BE2C (cell line): ENCODE data around the gene POLR1C.

Experiments used
- DNase-seq: peaks from one replicate; pipeline ENCODE4 v3.0.0-alpha.2; 2020
- H3K27me3 ChIP-seq: fragments of 250-450 bp; sonication (Bioruptor Pico); 2 replicates; pipeline ENCODE4 v1.5.1; 2020; ENCODE audit warnings: mild to moderate bottlenecking
- H3K36me3 ChIP-seq: fragments of 250-450 bp; sonication (Bioruptor Pico); 2 replicates; pipeline ENCODE4 v1.5.1; 2020; ENCODE audit warnings: mild to moderate bottlenecking
- H3K4me1 ChIP-seq: fragments of 250-450 bp; sonication (Bioruptor Pico); 2 replicates; pipeline ENCODE4 v1.5.1; 2020
- H3K4me3 ChIP-seq: 2 replicates; pipeline ENCODE4 v1.5.1; 2011; ENCODE audit warnings: low read depth, low read length
- H3K9me3 ChIP-seq: fragments of 250-450 bp; sonication (Bioruptor Pico); 2 replicates; pipeline ENCODE4 v1.5.1; 2020
- TF ChIP-seq, protein P1 (sequence below): IDR thresholded peaks from 2 replicates; pipeline ENCODE4 v1.5.1; 2012; ENCODE audit warnings: mild to moderate bottlenecking, low read depth, low read length

The POLR1C gene

DNA sequence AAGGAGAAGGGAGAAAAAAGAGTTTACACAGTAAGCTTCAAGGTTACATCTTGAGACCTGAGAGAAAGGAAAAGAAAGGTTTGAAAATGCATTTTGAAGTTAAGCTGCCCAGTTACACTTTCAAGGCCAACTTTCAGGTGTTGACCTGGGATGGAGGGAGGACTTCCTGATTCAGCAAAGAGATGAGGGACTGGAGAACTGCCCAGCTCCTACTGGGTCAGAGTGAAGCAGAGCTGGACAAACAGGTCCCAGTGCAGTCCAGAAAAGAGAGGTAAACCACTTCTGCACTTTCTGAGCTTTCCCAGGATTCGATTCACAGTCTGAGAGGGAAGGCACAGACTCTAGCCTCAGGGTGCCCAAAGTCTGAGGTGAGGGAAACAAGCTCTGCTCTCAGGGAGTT is 45.5 kb upstream of the POLR1C start:
- TF ChIP-seq, protein P1, sequence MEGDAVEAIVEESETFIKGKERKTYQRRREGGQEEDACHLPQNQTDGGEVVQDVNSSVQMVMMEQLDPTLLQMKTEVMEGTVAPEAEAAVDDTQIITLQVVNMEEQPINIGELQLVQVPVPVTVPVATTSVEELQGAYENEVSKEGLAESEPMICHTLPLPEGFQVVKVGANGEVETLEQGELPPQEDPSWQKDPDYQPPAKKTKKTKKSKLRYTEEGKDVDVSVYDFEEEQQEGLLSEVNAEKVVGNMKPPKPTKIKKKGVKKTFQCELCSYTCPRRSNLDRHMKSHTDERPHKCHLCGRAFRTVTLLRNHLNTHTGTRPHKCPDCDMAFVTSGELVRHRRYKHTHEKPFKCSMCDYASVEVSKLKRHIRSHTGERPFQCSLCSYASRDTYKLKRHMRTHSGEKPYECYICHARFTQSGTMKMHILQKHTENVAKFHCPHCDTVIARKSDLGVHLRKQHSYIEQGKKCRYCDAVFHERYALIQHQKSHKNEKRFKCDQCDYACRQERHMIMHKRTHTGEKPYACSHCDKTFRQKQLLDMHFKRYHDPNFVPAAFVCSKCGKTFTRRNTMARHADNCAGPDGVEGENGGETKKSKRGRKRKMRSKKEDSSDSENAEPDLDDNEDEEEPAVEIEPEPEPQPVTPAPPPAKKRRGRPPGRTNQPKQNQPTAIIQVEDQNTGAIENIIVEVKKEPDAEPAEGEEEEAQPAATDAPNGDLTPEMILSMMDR: no peak
- Histone ChIP-seq H3K4me3 (no peak overlapping the region), H3K36me3 (no peaks in the 10 kb centered on the region), H3K9me3 (no peaks in the 10 kb centered on the region), H3K27me3 (no peaks in the 10 kb centered on the region), H3K4me1 (no peaks in the 10 kb centered on the region)
- DNase-seq: no peak

DNA sequence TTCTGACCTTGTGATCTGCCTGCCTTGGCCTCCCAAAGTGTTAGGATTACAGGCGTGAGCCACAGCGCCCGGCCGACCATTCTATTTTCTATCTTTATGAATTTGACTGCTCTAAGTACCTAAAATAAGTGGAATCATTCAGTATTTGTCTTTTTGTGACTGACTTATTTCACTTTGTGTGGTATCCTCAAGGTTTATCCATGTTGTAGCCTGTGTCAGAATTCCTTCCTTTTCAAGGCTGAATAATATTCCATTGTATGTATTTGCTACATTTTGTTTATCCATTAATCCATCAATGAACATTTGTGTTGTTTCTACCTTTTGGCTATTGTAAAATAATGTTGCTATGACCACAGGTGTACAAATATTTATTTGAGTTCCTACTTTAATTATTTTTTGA is 44.4 kb upstream of the POLR1C start:
- no peaks in the 10 kb centered on the region for H3K27me3 ChIP-seq
- no peaks in the 10 kb centered on the region for H3K9me3 ChIP-seq
- no peaks in the 10 kb centered on the region for H3K36me3 ChIP-seq
- no peak for DNase-seq
- H3K4me3 ChIP-seq: no peak overlapping the region
- TF ChIP-seq, protein P1: no peak
- H3K4me1 ChIP-seq: peaks cover 5% of the 10 kb centered on the region

DNA sequence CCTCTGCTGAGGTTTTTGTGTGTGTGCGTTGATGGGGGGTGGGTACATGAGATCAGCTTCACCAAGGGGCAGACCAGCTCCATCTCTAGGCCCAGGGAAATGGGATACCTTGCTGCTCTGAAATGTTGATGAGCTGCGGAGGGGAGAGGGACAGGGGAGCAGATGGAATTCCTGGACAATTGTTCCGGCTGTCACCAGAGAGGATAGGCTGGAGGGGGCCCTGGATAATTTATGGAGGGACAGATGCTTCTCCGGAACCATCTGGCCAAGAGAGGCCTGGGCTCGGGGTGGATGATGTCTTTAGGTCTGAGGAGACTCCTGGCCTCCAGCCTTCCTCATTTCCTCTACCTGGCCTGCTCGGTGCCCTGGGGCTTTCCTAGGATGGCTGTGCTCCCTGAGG is 41.4 kb upstream of the POLR1C start:
- TF ChIP-seq, protein P1: no peak
- DNase-seq: no peak
- no peaks in the 10 kb centered on the region for H3K9me3 ChIP-seq
- peaks cover 5% of the 10 kb centered on the region for H3K4me1 ChIP-seq
- no peak overlapping the region for H3K4me3 ChIP-seq
- H3K36me3 ChIP-seq: no peaks in the 10 kb centered on the region
- no peaks in the 10 kb centered on the region for H3K27me3 ChIP-seq

DNA sequence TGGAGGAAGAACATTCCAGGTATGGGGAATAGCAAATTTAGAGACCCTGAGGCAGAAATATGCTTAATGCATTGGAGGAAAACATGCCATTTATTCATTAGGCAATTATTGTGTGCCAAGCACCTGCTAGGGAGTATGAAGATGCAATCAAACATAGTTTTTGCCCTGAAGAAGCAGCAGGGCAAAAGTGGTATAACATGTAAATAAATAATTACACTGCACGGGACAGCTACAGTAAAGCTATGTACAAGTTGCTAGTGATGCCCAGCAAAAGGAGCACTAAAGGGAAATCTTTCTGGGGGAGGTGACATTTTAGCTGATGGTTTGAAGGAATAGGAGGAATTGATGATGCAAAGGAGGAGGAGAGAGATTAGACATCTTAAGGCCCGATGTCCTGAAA is 40.1 kb upstream of the POLR1C start:
- H3K4me1 ChIP-seq: peaks cover 5% of the 10 kb centered on the region
- peak overlapping the region; percentile 62 for H3K4me3 ChIP-seq
- no peaks in the 10 kb centered on the region for H3K27me3 ChIP-seq
- TF ChIP-seq, protein P1: no peak
- H3K9me3 ChIP-seq: no peaks in the 10 kb centered on the region
- no peaks in the 10 kb centered on the region for H3K36me3 ChIP-seq
- no peak for DNase-seq

DNA sequence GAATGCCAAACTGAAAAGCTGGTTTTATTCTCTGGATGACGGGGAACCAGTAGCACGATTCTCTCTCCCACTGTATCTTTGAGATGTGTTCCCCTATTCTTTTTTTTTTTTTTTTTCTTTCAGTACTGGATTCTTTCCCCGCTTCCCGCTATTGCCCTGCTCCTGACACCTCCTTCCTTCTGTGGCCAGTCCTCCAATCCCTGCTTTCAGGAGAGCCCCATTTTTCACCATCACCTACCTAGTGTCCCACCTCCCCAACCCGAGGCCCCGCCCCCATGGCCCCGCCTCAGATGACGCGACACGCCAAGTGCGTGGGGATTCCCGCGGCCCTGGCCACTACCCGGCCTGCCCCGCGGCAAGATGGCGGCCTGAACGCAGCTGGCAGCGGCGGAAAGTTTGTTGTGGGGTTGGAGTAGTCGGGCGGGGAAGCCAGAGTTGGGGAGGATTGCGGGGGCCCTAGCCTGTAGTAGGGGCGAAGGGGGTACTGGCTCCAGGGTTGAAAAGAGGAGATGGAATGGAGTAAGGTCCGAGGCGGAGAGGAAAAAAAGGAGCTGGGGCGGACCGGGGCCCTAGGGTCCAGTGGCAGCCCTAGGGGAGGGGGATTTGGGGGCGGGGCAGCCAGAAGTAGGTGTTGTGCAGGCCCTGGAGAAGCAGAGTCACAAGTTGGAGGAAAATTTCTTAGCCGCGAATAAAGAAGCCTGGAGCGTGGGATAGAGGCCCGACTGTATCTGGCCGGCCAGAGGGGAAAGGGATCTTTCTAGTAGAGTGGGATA is 39.5 kb upstream of the POLR1C start, which contains the start of gene TJAP1:
Gene TJAP1 (plus strand): TSS at position 336 of the 773 bp plus-strand sequence. CDS start 21,432 bp downstream, outside the sequence.
- TF ChIP-seq, protein P1: no peak
- H3K36me3 ChIP-seq: no peaks in the 10 kb centered on the region
- peak; percentile 96 for DNase-seq
- peak within 1 kb of the TSS; percentile 62 for H3K4me3 ChIP-seq
- H3K9me3 ChIP-seq: no peaks in the 10 kb centered on the region
- peaks cover 5% of the 10 kb centered on the region for H3K4me1 ChIP-seq
- H3K27me3 ChIP-seq: no peaks in the 10 kb centered on the region

DNA sequence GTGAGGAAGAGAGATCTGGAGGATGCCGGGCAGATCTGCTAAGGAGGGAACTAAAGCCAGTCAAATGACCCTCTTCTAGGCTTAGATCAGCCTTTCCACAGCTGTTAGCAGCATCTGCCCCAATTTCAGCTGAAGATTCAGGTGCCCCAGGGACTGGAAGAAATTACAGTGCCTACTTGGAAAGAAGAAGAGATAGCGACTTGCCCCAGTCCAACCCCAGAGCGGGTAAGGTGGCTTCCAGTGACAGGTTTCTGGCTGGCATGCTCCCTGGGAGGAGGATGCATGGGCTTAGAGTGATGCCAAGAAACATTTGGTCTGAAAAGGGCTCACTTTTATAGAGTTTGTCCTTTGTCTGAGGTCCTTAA is 38.9 kb upstream of the POLR1C start:
- H3K4me1 ChIP-seq: peaks cover 5% of the 10 kb centered on the region
- peak overlapping the region; percentile 62 for H3K4me3 ChIP-seq
- no peaks in the 10 kb centered on the region for H3K27me3 ChIP-seq
- no peak for DNase-seq
- TF ChIP-seq, protein P1: no peak
- no peaks in the 10 kb centered on the region for H3K36me3 ChIP-seq
- H3K9me3 ChIP-seq: no peaks in the 10 kb centered on the region
